ENCODE data around the gene TOX3. TPM values are rescaled to one million over a fixed set of nuclear protein-coding genes. Genes with fewer than 3 reads are reported as not detected.

TOX3 gene
- total and polyA plus RNA-seq, 2 donors (not counting 3 experiments of a cell fraction or from before 2014, with no cell fraction given) = not detected

DNA sequence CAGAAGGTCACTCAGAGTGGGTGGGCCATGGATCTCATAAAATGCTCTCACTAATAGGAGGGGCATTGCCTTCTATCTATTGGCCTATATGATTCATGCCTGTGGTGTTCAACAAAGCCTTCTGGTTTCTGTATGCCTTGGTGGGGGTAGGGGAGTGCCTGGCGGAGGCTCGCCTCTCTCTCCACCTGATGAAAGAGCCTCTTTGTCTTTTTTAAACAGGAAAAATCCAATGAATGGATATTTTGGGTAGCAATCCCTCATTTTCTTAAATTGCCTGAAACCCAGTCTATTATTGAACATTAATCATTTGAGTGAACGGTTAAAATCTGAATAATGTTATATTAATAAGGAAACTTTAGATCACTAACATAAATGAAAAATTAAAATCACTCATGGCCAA lies 90.6 kb downstream of the TOX3 start:
- H4K20me1 ChIP-seq (replicated peaks; ENCODE audit: control insufficient read depth, extremely low read depth, insufficient read depth, low read length) = no peaks in the 10 kb centered on the region
- no peaks in the 10 kb centered on the region for H3K4me1 ChIP-seq (ENCODE audit: control insufficient read depth, extremely low read depth, insufficient read depth, low read length)
- no peak overlapping the region for H3K4me2 ChIP-seq (ENCODE audit: insufficient read depth, low read length)
- no peaks in the 10 kb centered on the region for H3K27me3 ChIP-seq (ENCODE audit: control insufficient read depth in 2 of 2, insufficient read depth in 2 of 2, low read length in 2 of 2)
- H2AFZ ChIP-seq (ENCODE audit: low read depth, low read length) = no peak overlapping the region
- H3K9ac ChIP-seq (replicated peaks; ENCODE audit: extremely low read depth, insufficient read depth, low read length) = no peak overlapping the region
- H3K4me3 ChIP-seq (replicated peaks in 1 of 3; ENCODE audit: insufficient read depth in 1 of 3, low read depth in 1 of 3, low read length in 3 of 3) = no peak overlapping the region
- no peak for TF ChIP-seq FOS (IDR thresholded peaks at IDR 0.05; ENCODE audit: borderline replicate concordance, insufficient read depth, low read length)
- TF ChIP-seq, protein P1, sequence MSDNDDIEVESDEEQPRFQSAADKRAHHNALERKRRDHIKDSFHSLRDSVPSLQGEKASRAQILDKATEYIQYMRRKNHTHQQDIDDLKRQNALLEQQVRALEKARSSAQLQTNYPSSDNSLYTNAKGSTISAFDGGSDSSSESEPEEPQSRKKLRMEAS (IDR thresholded peaks at IDR 0.05; ENCODE audit: insufficient read depth, insufficient read length) = no peak
- TF ChIP-seq POLR2AphosphoS5 (IDR thresholded peaks at IDR 0.05; ENCODE audit: insufficient read depth, low read depth, low read length) = no peak
- TF ChIP-seq JUN (IDR thresholded peaks at IDR 0.05; ENCODE audit: borderline replicate concordance, insufficient read depth, insufficient read length, low read depth) = no peak
- TF ChIP-seq POLR2A (IDR thresholded peaks at IDR 0.05; ENCODE audit: low read depth, low read length) = no peak
- TF ChIP-seq, protein P2, sequence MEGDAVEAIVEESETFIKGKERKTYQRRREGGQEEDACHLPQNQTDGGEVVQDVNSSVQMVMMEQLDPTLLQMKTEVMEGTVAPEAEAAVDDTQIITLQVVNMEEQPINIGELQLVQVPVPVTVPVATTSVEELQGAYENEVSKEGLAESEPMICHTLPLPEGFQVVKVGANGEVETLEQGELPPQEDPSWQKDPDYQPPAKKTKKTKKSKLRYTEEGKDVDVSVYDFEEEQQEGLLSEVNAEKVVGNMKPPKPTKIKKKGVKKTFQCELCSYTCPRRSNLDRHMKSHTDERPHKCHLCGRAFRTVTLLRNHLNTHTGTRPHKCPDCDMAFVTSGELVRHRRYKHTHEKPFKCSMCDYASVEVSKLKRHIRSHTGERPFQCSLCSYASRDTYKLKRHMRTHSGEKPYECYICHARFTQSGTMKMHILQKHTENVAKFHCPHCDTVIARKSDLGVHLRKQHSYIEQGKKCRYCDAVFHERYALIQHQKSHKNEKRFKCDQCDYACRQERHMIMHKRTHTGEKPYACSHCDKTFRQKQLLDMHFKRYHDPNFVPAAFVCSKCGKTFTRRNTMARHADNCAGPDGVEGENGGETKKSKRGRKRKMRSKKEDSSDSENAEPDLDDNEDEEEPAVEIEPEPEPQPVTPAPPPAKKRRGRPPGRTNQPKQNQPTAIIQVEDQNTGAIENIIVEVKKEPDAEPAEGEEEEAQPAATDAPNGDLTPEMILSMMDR (IDR thresholded peaks at IDR 0.05; ENCODE audit: extremely low read depth in 1 of 2, insufficient read depth in 1 of 2, low read depth in 1 of 2, low read length in 2 of 2) = no peak
- TF ChIP-seq MYC (IDR thresholded peaks at IDR 0.05; ENCODE audit: low read depth, low read length) = no peak
- no peak for TF ChIP-seq GATA2 (IDR thresholded peaks at IDR 0.05; ENCODE audit: insufficient read depth, insufficient read length, low read depth, low read length)
- no peak for TF ChIP-seq EZH2 (IDR thresholded peaks at IDR 0.05; ENCODE audit: borderline replicate concordance, low read depth, low read length, severe bottlenecking)
- intact Hi-C loops (cut with micrococcal nuclease) (no loop called here), dilution Hi-C loops (cut with MboI; ENCODE audit: extremely low pct_ligation_motif_present, low sequenced_read_pairs) (no loop called here)
- ChIA-PET POLR2A (no interaction called here), CTCF (no interaction called here)
- no peaks in the 10 kb centered on the region for H3K9me1 ChIP-seq (replicated peaks; ENCODE audit: control insufficient read depth, extremely low read depth, insufficient read depth, low read length)
- no peak for FAIRE-seq
- H3K9me3 ChIP-seq (replicated peaks; ENCODE audit: control insufficient read depth, insufficient read depth, low read length) = no peaks in the 10 kb centered on the region
- H3K36me3 ChIP-seq (ENCODE audit: control insufficient read depth in 2 of 2, extremely low read depth in 1 of 2, insufficient read depth in 2 of 2, low read length in 2 of 2) = no peaks in the 10 kb centered on the region
- BruUV-seq (replicated peaks) = no TSS peak
- H3K79me2 ChIP-seq (ENCODE audit: control insufficient read depth, insufficient read depth, low read length) = no peaks in the 10 kb centered on the region
- H3K27ac ChIP-seq (ENCODE audit: insufficient read depth, low read depth, low read length) = no peak overlapping the region
- no peak for DNase-seq (ENCODE audit: low read depth, low spot score)
